ENCODE results near the gene ZBTB11.

DNA sequence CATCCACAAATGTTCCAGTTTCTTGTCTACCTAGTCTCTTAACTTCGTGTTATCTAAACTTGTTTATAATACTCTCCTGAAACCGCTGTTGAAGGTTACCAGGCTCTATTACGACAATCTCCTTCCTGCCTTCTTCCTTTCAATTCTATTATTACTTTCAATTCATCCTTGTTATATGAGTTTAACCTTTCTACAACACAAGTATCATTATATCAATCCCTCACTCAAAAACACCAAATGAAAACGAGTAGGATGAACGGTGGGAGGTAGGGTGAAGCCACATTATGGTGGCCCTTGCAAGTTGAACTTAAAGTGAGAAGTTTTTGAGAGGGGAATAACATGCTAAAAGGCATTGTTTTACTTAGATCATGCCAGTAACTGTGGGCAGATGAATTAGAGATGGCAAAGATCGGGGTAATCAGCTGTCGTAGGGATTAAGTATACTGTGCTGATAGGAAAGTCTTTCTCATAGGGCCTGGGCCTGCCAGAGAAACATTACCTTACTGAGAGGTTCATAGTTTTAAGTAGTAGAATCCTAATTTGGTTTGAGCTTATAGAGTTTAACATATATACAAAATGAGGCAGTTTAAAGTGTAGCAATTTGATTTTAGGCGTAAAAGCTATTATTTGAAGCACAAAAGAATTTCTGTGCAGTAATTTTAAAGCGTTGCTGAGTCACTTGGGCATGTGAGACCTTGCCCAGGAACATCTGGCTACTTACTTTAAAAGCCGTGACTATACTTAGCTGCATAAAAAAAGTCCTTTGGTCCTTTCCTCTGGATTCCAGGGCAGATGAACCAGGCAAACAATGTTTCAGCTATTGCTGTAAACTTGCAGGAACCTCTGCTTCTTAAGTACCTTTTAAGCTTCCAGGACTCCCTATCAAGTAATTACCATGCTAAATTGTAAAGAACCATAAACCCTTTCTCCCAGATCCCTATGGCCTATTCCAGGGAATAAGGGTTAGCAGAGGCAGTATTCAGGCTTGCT is 44.2 kb upstream of the ZBTB11 start:
- TF ChIP-seq, protein P1, sequence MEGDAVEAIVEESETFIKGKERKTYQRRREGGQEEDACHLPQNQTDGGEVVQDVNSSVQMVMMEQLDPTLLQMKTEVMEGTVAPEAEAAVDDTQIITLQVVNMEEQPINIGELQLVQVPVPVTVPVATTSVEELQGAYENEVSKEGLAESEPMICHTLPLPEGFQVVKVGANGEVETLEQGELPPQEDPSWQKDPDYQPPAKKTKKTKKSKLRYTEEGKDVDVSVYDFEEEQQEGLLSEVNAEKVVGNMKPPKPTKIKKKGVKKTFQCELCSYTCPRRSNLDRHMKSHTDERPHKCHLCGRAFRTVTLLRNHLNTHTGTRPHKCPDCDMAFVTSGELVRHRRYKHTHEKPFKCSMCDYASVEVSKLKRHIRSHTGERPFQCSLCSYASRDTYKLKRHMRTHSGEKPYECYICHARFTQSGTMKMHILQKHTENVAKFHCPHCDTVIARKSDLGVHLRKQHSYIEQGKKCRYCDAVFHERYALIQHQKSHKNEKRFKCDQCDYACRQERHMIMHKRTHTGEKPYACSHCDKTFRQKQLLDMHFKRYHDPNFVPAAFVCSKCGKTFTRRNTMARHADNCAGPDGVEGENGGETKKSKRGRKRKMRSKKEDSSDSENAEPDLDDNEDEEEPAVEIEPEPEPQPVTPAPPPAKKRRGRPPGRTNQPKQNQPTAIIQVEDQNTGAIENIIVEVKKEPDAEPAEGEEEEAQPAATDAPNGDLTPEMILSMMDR (IDR thresholded peaks at IDR 0.05): no peak
- TF ChIP-seq GABPA (IDR thresholded peaks at IDR 0.05; ENCODE audit: low read depth): no peak
